GM18870 (cell line): ENCODE data around the gene SUCLA2.
A peak's percentile ranks its signal among the peaks of the same experiment; 100 is the strongest.
"Not testable (repeated sequence)": the region's sequence is repeated elsewhere in the genome, so short reads cannot be mapped to it uniquely, and the experiment has no call there.

ENCODE experiments used
- ATAC-seq: cut with Tn5 transposase; IDR thresholded peaks from one replicate; pipeline ENCODE4 v1.9.1; 2021; ENCODE audit warnings: moderate library complexity; ENCODE audit not compliant: unreplicated experiment

Gene SUCLA2

GRCh38 chr13:48001114-48001881, at the start of gene SUCLA2:
Gene SUCLA2 (minus strand): TSS chr13:48001273. CDS start chr13:48001269, 4 bp downstream.
- peak; percentile 92 for ATAC-seq

- ATAC-seq: no peak
These were observed 49.5 kb upstream of the SUCLA2 start for GRCh38 chr13:48050550-48050949.

GRCh38 chr13:48043789-48044503, 42.9 kb upstream of the SUCLA2 start:
- ATAC-seq: peak; percentile 62

- no peak for ATAC-seq
These were observed 41.8 kb upstream of the SUCLA2 start for GRCh38 chr13:48042894-48043293.

GRCh38 chr13:48040896-48041295, 39.8 kb upstream of the SUCLA2 start:
- ATAC-seq: no peak

GRCh38 chr13:48040049-48040448, 39.0 kb upstream of the SUCLA2 start:
- no peak for ATAC-seq

GRCh38 chr13:48038761-48039160, 37.7 kb upstream of the SUCLA2 start:
- no peak for ATAC-seq

- ATAC-seq: peak; percentile 81
These were observed 36.5 kb upstream of the SUCLA2 start, which contains the start of gene NUDT15 for GRCh38 chr13:48037346-48038173. Gene NUDT15 (plus strand): TSS chr13:48037726. CDS start chr13:48037747, 21 bp downstream.

- no peak for ATAC-seq
These were observed 28.8 kb upstream of the SUCLA2 start for GRCh38 chr13:48029859-48030258.

GRCh38 chr13:48028066-48028465, 27.0 kb upstream of the SUCLA2 start:
- ATAC-seq: no peak

- no peak for ATAC-seq
These were observed 18.7 kb upstream of the SUCLA2 start for GRCh38 chr13:48019796-48020195.

- no peak for ATAC-seq
These were observed 17.6 kb upstream of the SUCLA2 start for GRCh38 chr13:48018637-48019036.

- ATAC-seq: no peak
These were observed 13.3 kb upstream of the SUCLA2 start for GRCh38 chr13:48014359-48014758.

- no peak for ATAC-seq
These were observed 11.6 kb upstream of the SUCLA2 start for GRCh38 chr13:48012668-48013067.

- no peak for ATAC-seq
These were observed 9.6 kb upstream of the SUCLA2 start for GRCh38 chr13:48010698-48011097.

- no peak for ATAC-seq
These were observed 8.2 kb upstream of the SUCLA2 start for GRCh38 chr13:48009284-48009683.

GRCh38 chr13:48006396-48006795, 5.3 kb upstream of the SUCLA2 start:
- ATAC-seq: no peak

GRCh38 chr13:48004201-48004600, 3.1 kb upstream of the SUCLA2 start:
- no peak for ATAC-seq

- ATAC-seq: not testable (repeated sequence)
These were observed 926 bp upstream of the SUCLA2 start for GRCh38 chr13:48001999-48002398.

- peak; percentile 36 for ATAC-seq
These were observed 437 bp downstream of the SUCLA2 start for GRCh38 chr13:48000559-48001113.

GRCh38 chr13:47999973-48000372, 1.1 kb downstream of the SUCLA2 start:
- no peak for ATAC-seq
